Measurements from ENCODE around the gene DENND2A. TPM values are rescaled to one million over a fixed set of nuclear protein-coding genes. Genes with fewer than 3 reads are reported as not detected.
A peak's percentile ranks its signal among the peaks of the same experiment; 100 is the strongest.

DENND2A gene
- total RNA-seq, 1 experiment from 2014 or later: 0.49 TPM

GRCh38 chr7:140674899-140675701 is 34.5 kb upstream of the DENND2A start:
- H3K4me3 ChIP-seq (ENCODE audit: low read depth, low read length, poor library complexity, severe bottlenecking): no peak overlapping the region
- DNase-seq (ENCODE audit: low spot score): peak; percentile 44
- BruUV-seq (replicated peaks): no TSS peak
- no peaks in the 10 kb centered on the region for H3K36me3 ChIP-seq (ENCODE audit: insufficient read depth, low read length, poor library complexity, severe bottlenecking)
- ChIA-PET CTCF (interaction anchor here (0.9 kb wide), 1 partner anchor 51 kb away, joined by 3 read pairs; no protein-coding TSS in a partner anchor), POLR2A (ENCODE audit: low non-redundant PET) (no interaction called here)
- peaks cover 12% of the 10 kb centered on the region for H3K4me1 ChIP-seq (ENCODE audit: insufficient read depth, low read length, poor library complexity, severe bottlenecking)
- intact Hi-C loops (cut with micrococcal nuclease; ENCODE audit: unreplicated experiment): loop anchor here (1.0 kb wide), 1 partner anchor 337 kb away; no protein-coding TSS in a partner anchor
- TF ChIP-seq CTCF (conservative IDR thresholded peaks at IDR 0.05; ENCODE audit: low read depth, low read length): peak; percentile 60
- TF ChIP-seq EZH2 (IDR thresholded peaks at IDR 0.05; ENCODE audit: borderline replicate concordance, low read depth, low read length, poor library complexity, severe bottlenecking): no peak
- H3K27ac ChIP-seq (ENCODE audit: low read depth, low read length, poor library complexity, severe bottlenecking): no peak overlapping the region
- no peaks in the 10 kb centered on the region for H3K27me3 ChIP-seq (replicated peaks; ENCODE audit: insufficient read depth, low read depth, low read length, poor library complexity)
- no peaks in the 10 kb centered on the region for H3K9me3 ChIP-seq (ENCODE audit: low read depth, low read length, poor library complexity, severe bottlenecking)

- Histone ChIP-seq H3K9me3 (ENCODE audit: low read depth, low read length, poor library complexity, severe bottlenecking) (no peaks in the 10 kb centered on the region), H3K4me3 (ENCODE audit: low read depth, low read length, poor library complexity, severe bottlenecking) (no peak overlapping the region), H3K27ac (ENCODE audit: low read depth, low read length, poor library complexity, severe bottlenecking) (no peak overlapping the region), H3K36me3 (ENCODE audit: insufficient read depth, low read length, poor library complexity, severe bottlenecking) (no peaks in the 10 kb centered on the region), H3K4me1 (ENCODE audit: insufficient read depth, low read length, poor library complexity, severe bottlenecking) (peaks cover 12% of the 10 kb centered on the region), H3K27me3 (replicated peaks; ENCODE audit: insufficient read depth, low read depth, low read length, poor library complexity) (no peaks in the 10 kb centered on the region)
- TF ChIP-seq EZH2 (IDR thresholded peaks at IDR 0.05; ENCODE audit: borderline replicate concordance, low read depth, low read length, poor library complexity, severe bottlenecking) (no peak), CTCF (conservative IDR thresholded peaks at IDR 0.05; ENCODE audit: low read depth, low read length) (no peak)
- no peak for DNase-seq (ENCODE audit: low spot score)
- CTCF ChIA-PET: interaction anchor here (0.7 to 0.9 kb wide), 2 partner anchors 50 to 52 kb away, joined by 3 read pairs; no protein-coding TSS in a partner anchor
- intact Hi-C loops (cut with micrococcal nuclease; ENCODE audit: unreplicated experiment): no loop called here
- BruUV-seq (replicated peaks): no TSS peak
- POLR2A ChIA-PET (ENCODE audit: low non-redundant PET): no interaction called here
Observed at GRCh38 chr7:140674356-140674800, 33.8 kb upstream of the DENND2A start.

- Histone ChIP-seq H3K9me3 (ENCODE audit: low read depth, low read length, poor library complexity, severe bottlenecking) (no peaks in the 10 kb centered on the region), H3K27ac (ENCODE audit: low read depth, low read length, poor library complexity, severe bottlenecking) (no peak overlapping the region), H3K27me3 (replicated peaks; ENCODE audit: insufficient read depth, low read depth, low read length, poor library complexity) (no peaks in the 10 kb centered on the region), H3K4me3 (ENCODE audit: low read depth, low read length, poor library complexity, severe bottlenecking) (peak overlapping the region; percentile 77), H3K36me3 (ENCODE audit: insufficient read depth, low read length, poor library complexity, severe bottlenecking) (no peaks in the 10 kb centered on the region), H3K4me1 (ENCODE audit: insufficient read depth, low read length, poor library complexity, severe bottlenecking) (peaks cover 12% of the 10 kb centered on the region)
- ChIA-PET POLR2A (ENCODE audit: low non-redundant PET) (no interaction called here), CTCF (interaction anchor here (0.7 kb wide), 2 partner anchors 25 to 50 kb away, joined by 3 read pairs; no protein-coding TSS in a partner anchor)
- DNase-seq (ENCODE audit: low spot score): no peak
- intact Hi-C loops (cut with micrococcal nuclease; ENCODE audit: unreplicated experiment): no loop called here
- BruUV-seq (replicated peaks): no TSS peak
- TF ChIP-seq CTCF (conservative IDR thresholded peaks at IDR 0.05; ENCODE audit: low read depth, low read length): no peak
- no peak for TF ChIP-seq EZH2 (IDR thresholded peaks at IDR 0.05; ENCODE audit: borderline replicate concordance, low read depth, low read length, poor library complexity, severe bottlenecking)
Observed at GRCh38 chr7:140673774-140674155, 33.2 kb upstream of the DENND2A start.
